Esophagus squamous epithelium (tissue), 5 donors: Measurements from ENCODE around the gene PKP4. TPM values are rescaled to one million over a fixed set of nuclear protein-coding genes. Genes with fewer than 3 reads are reported as not detected.

ENCODE experiments used
- DNase-seq: peaks from one replicate; lab custom pipeline; 2025; lab: John Stamatoyannopoulos, UW
- H3K27ac ChIP-seq, 4 donors: fragments of 200-600 bp; sonication (generic); one replicate each; pipeline ENCODE4 v1.5.1; 2016 to 2019; ENCODE audit warnings: mild to moderate bottlenecking in 1 of 4
- H3K27me3 ChIP-seq, 4 donors: fragments of 200-600 bp; sonication (generic); 1 replicate in 3 of 4; 2 replicates in 1 of 4; pipeline versions ENCODE4 v1.5.1 to v1.6.0; 2017 to 2021; ENCODE audit warnings: antibody characterized with exemption in 1 of 4
- H3K36me3 ChIP-seq, 3 donors: fragments of 200-600 bp; sonication (generic); one replicate each; pipeline ENCODE4 v1.5.1; 2016 to 2019
- H3K4me1 ChIP-seq, 3 donors: fragments of 200-600 bp; sonication (generic); one replicate each; pipeline ENCODE4 v1.5.1; 2017 to 2019
- H3K4me3 ChIP-seq, 4 donors: fragments of 200-600 bp; sonication (generic); 1 replicate in 3 of 4; 2 replicates in 1 of 4; pipeline ENCODE4 v1.5.1; 2016 to 2019; ENCODE audit warnings: mild to moderate bottlenecking in 2 of 4, moderate library complexity in 1 of 4
- H3K9me3 ChIP-seq, 3 donors: fragments of 200-600 bp; sonication (generic); one replicate each; pipeline ENCODE4 v1.5.1; 2016 to 2019
- CTCF ChIP-seq, 6 experiments: fragments of 450-650 bp in 4 of 6; fragments of 200-600 bp in 2 of 6; sonication (generic) in 2 of 6; IDR thresholded peaks; one replicate each; pipeline ENCODE4 v1.5.1; 2016 to 2019; ENCODE audit warnings: antibody characterized with exemption in 6 of 6, mild to moderate bottlenecking in 4 of 6, moderate library complexity in 4 of 6
- POLR2A ChIP-seq, 4 donors: fragments of 450-650 bp; IDR thresholded peaks; one replicate each; pipeline ENCODE4 v1.6.1; 2017; ENCODE audit warnings: antibody characterized with exemption in 4 of 4, mild to moderate bottlenecking in 4 of 4, moderate library complexity in 3 of 4
- WGBS, 2 donors: methylation state at CpG; one replicate each; pipeline ENCODE4 v1.1.5; 2018; 5-methylcytosine and 5-hydroxymethylcytosine counted together
- intact Hi-C: fragments of 100-400 bp; cut with DNase I; formaldehyde crosslinking; loops from one replicate; pipeline ENCODE4 v1.15.0; 2022
- total RNA-seq, 4 donors: library from RNA; depleted of rRNA; stranded (reverse); fragments of >200 nt; gene quantifications; one replicate each; pipeline ENCODE4 v1.1.0, GENCODE V29; 2016
- donor health status: DM: yes; HTN: yes; CAD: no.

PKP4 gene
- total RNA-seq, 4 donors from 2014 or later = 36.3 to 77.1 (median 46.6) TPM

- H3K27ac ChIP-seq = no peak overlapping the region
- DNase-seq = no peak
- WGBS, 2 donors = 68 to 83% methylated on average over 2 of the region's 2 CpGs
- no peaks in the 10 kb centered on the region for H3K27me3 ChIP-seq
- TF ChIP-seq POLR2A (IDR thresholded peaks at IDR 0.05) (no peak), CTCF (IDR thresholded peaks at IDR 0.05) (no peak)
- H3K36me3 ChIP-seq = no peaks in the 10 kb centered on the region
- no peaks in the 10 kb centered on the region for H3K9me3 ChIP-seq
- peaks cover 0 to 33% (median 12%) of the 10 kb centered on the region in 3 donors for H3K4me1 ChIP-seq
- no peak overlapping the region for H3K4me3 ChIP-seq
- intact Hi-C loops = no loop called here
Measured at GRCh38 chr2:158507679-158508078, 50.9 kb downstream of the PKP4 start.

GRCh38 chr2:158509928-158510797, 53.4 kb downstream of the PKP4 start:
- intact Hi-C loops = no loop called here
- peak overlapping the region in 1 of 4 donors; percentile 33 for H3K27ac ChIP-seq
- H3K4me3 ChIP-seq = no peak overlapping the region
- no peak for TF ChIP-seq CTCF (IDR thresholded peaks at IDR 0.05)
- no peak for TF ChIP-seq POLR2A (IDR thresholded peaks at IDR 0.05)
- no peaks in the 10 kb centered on the region for H3K9me3 ChIP-seq
- H3K4me1 ChIP-seq = peaks cover 0 to 24% (median 11%) of the 10 kb centered on the region in 3 donors
- WGBS, 2 donors = 47 to 65% methylated on average over 2 of the region's 2 CpGs
- no peaks in the 10 kb centered on the region for H3K27me3 ChIP-seq
- DNase-seq = no peak
- no peaks in the 10 kb centered on the region for H3K36me3 ChIP-seq

GRCh38 chr2:158510887-158511286, 54.1 kb downstream of the PKP4 start:
- 85 to 87% methylated on average over 4 to 8 of the region's 8 CpGs for WGBS, 2 donors
- Histone ChIP-seq H3K27ac (no peak overlapping the region), H3K27me3 (no peaks in the 10 kb centered on the region)

GRCh38 chr2:158511706-158512105, 55.0 kb downstream of the PKP4 start:
- Histone ChIP-seq H3K4me3 (no peak overlapping the region), H3K4me1 (peaks cover 0 to 11% (median 5%) of the 10 kb centered on the region in 3 donors), H3K27me3 (no peaks in the 10 kb centered on the region), H3K36me3 (no peaks in the 10 kb centered on the region), H3K27ac (no peak overlapping the region), H3K9me3 (no peaks in the 10 kb centered on the region)
- TF ChIP-seq POLR2A (IDR thresholded peaks at IDR 0.05) = no peak
- no peak for TF ChIP-seq CTCF (IDR thresholded peaks at IDR 0.05)
- intact Hi-C loops = no loop called here
- no peak for DNase-seq

More at GRCh38 chr2:158510887-158511286, 54.1 kb downstream of the PKP4 start:
- Histone ChIP-seq H3K4me1 (peaks cover 0 to 16% (median 8%) of the 10 kb centered on the region in 3 donors), H3K4me3 (no peak overlapping the region), H3K9me3 (no peaks in the 10 kb centered on the region), H3K36me3 (no peaks in the 10 kb centered on the region)
- no peak for DNase-seq
- TF ChIP-seq CTCF (IDR thresholded peaks at IDR 0.05) (no peak), POLR2A (IDR thresholded peaks at IDR 0.05) (no peak)
- intact Hi-C loops = no loop called here

GRCh38 chr2:158512323-158512722, 55.6 kb downstream of the PKP4 start:
- H3K36me3 ChIP-seq = no peaks in the 10 kb centered on the region
- no peaks in the 10 kb centered on the region for H3K27me3 ChIP-seq
- no peak for DNase-seq
- H3K27ac ChIP-seq = no peak overlapping the region
- TF ChIP-seq POLR2A (IDR thresholded peaks at IDR 0.05) (no peak), CTCF (IDR thresholded peaks at IDR 0.05) (no peak)
- no peaks in the 10 kb centered on the region for H3K9me3 ChIP-seq
- intact Hi-C loops = no loop called here
- 86 to 92% methylated on average over 1 of the region's 1 CpG for WGBS, 2 donors
- H3K4me3 ChIP-seq = no peak overlapping the region
- peaks cover 0 to 11% (median 5%) of the 10 kb centered on the region in 3 donors for H3K4me1 ChIP-seq
